Lower leg skin (tissue), 3 donors: ENCODE results near the gene SPARC.

Experiments
- POLR2A ChIP-seq, 2 donors: fragments of 450-650 bp; IDR thresholded peaks; one replicate each; pipeline ENCODE4 v1.6.1; 2016 to 2017; ENCODE audit warnings: antibody characterized with exemption in 2 of 2, mild to moderate bottlenecking in 1 of 2, moderate library complexity in 1 of 2
- TF ChIP-seq, protein P1 (sequence below), 3 donors: fragments of 450-650 bp; IDR thresholded peaks; one replicate each; pipeline ENCODE4 v1.5.1; 2016; ENCODE audit warnings: antibody characterized with exemption in 3 of 3, mild to moderate bottlenecking in 3 of 3, moderate library complexity in 2 of 3

DNA sequence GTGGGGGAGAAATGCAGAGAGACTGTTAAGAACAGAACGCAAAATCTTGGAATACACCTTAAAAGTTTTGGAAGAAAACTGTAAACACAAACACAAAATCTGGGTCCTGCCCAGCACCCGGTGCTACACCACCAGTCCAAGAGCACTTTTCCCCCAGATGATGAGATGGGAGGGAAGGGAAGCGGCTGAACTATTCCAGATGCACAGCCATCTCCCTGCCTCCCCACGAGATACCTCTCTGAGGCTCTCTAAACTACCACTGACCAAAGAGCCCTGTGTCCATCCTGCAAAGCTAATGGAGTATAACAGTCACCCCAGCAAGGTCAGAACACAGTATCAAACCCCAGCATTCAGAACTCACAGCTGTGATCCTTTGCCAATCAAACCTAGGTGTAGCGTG is 8.0 kb downstream of the SPARC start:
- TF ChIP-seq, protein P1, sequence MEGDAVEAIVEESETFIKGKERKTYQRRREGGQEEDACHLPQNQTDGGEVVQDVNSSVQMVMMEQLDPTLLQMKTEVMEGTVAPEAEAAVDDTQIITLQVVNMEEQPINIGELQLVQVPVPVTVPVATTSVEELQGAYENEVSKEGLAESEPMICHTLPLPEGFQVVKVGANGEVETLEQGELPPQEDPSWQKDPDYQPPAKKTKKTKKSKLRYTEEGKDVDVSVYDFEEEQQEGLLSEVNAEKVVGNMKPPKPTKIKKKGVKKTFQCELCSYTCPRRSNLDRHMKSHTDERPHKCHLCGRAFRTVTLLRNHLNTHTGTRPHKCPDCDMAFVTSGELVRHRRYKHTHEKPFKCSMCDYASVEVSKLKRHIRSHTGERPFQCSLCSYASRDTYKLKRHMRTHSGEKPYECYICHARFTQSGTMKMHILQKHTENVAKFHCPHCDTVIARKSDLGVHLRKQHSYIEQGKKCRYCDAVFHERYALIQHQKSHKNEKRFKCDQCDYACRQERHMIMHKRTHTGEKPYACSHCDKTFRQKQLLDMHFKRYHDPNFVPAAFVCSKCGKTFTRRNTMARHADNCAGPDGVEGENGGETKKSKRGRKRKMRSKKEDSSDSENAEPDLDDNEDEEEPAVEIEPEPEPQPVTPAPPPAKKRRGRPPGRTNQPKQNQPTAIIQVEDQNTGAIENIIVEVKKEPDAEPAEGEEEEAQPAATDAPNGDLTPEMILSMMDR (IDR thresholded peaks at IDR 0.05), result no peak
- no peak for TF ChIP-seq POLR2A (IDR thresholded peaks at IDR 0.05)
